H9 (cell line): ENCODE results near the gene ADAMTS5. TPM values are rescaled to one million over a fixed set of nuclear protein-coding genes. Genes with fewer than 3 reads are reported as not detected.

Source experiments
- DNase-seq: peaks from one replicate; pipeline ENCODE4 v3.0.0-alpha.2; 2017
- H2AFZ ChIP-seq: one replicate; pipeline ENCODE4 v1.6.1; 2013; ENCODE audit warnings: mild to moderate bottlenecking, low read length, control low read depth, moderate library complexity
- H2AK5ac ChIP-seq: 2 replicates; pipeline ENCODE4 v1.6.1; 2013; ENCODE audit warnings: low read length, control low read depth, mixed read lengths; ENCODE audit not compliant: insufficient read length
- H2BK120ac ChIP-seq: one replicate; pipeline ENCODE4 v1.6.1; 2013; ENCODE audit warnings: low read depth, mild to moderate bottlenecking, low read length, control low read depth, inconsistent platforms; ENCODE audit not compliant: poor library complexity, severe bottlenecking
- H2BK12ac ChIP-seq: 2 replicates; pipeline ENCODE4 v1.6.1; 2013; ENCODE audit warnings: low read length, control low read depth, mixed read lengths, low read depth; ENCODE audit not compliant: insufficient read length
- H2BK15ac ChIP-seq: 2 replicates; pipeline ENCODE4 v1.6.1; 2013; ENCODE audit warnings: low read depth, low read length, control low read depth
- H2BK20ac ChIP-seq: one replicate; pipeline ENCODE4 v1.6.1; 2013; ENCODE audit warnings: low read depth, mild to moderate bottlenecking, low read length, control low read depth, inconsistent platforms; ENCODE audit not compliant: poor library complexity, severe bottlenecking
- H2BK5ac ChIP-seq: 2 replicates; pipeline ENCODE4 v1.6.1; 2013; ENCODE audit warnings: low read length, control low read depth, mixed read lengths; ENCODE audit not compliant: insufficient read length
- H3K14ac ChIP-seq: 2 replicates; pipeline ENCODE4 v1.6.1; 2013; ENCODE audit warnings: low read length, control low read depth; ENCODE audit not compliant: insufficient read depth
- H3K18ac ChIP-seq: 2 replicates; pipeline ENCODE4 v1.6.1; 2013; ENCODE audit warnings: low read depth, mild to moderate bottlenecking, mixed read lengths, low read length, control low read depth; ENCODE audit not compliant: insufficient read length
- H3K23ac ChIP-seq: 2 replicates; pipeline ENCODE4 v1.6.1; 2013; ENCODE audit warnings: low read length, control low read depth, mixed read lengths, low read depth; ENCODE audit not compliant: insufficient read length
- H3K23me2 ChIP-seq: 2 replicates; pipeline ENCODE4 v1.6.1; 2013; ENCODE audit warnings: low read depth, mild to moderate bottlenecking, mixed read lengths, low read length, control low read depth; ENCODE audit not compliant: insufficient read length, poor library complexity, severe bottlenecking
- H3K27ac ChIP-seq: 2 replicates; pipeline ENCODE4 v1.5.1; 2013; ENCODE audit warnings: low read length, control low read depth, mixed read lengths, low read depth; ENCODE audit not compliant: insufficient read length
- H3K27me3 ChIP-seq: 2 replicates; pipeline ENCODE4 v1.6.1; 2013; ENCODE audit warnings: low read length, control low read depth, inconsistent platforms; ENCODE audit not compliant: insufficient read depth
- H3K4ac ChIP-seq: 2 replicates; pipeline ENCODE4 v1.6.1; 2013; ENCODE audit warnings: low read depth, mild to moderate bottlenecking, control low read depth, inconsistent platforms, low read length, moderate library complexity
- H3K4me1 ChIP-seq: 2 replicates; pipeline ENCODE4 v1.6.1; 2013; ENCODE audit warnings: low read length, control low read depth, inconsistent platforms; ENCODE audit not compliant: insufficient read depth
- H3K4me2 ChIP-seq: 2 replicates; pipeline ENCODE4 v1.6.1; 2013; ENCODE audit warnings: low read length, control low read depth, mixed read lengths; ENCODE audit not compliant: insufficient read length, insufficient read depth
- H3K56ac ChIP-seq: 2 replicates; pipeline ENCODE4 v1.6.1; 2013; ENCODE audit warnings: low read depth, mild to moderate bottlenecking, mixed read lengths, low read length, control low read depth; ENCODE audit not compliant: insufficient read length
- H3K79me1 ChIP-seq: 2 replicates; pipeline ENCODE4 v1.6.1; 2013; ENCODE audit warnings: low read depth, mild to moderate bottlenecking, moderate library complexity, low read length, control low read depth, inconsistent platforms; ENCODE audit not compliant: insufficient read depth, poor library complexity, severe bottlenecking
- H3K79me2 ChIP-seq: 2 replicates; pipeline ENCODE4 v1.6.1; 2013; ENCODE audit warnings: low read length, control low read depth, inconsistent platforms; ENCODE audit not compliant: insufficient read depth
- H3K9ac ChIP-seq: 2 replicates; pipeline ENCODE4 v1.6.1; 2013; ENCODE audit warnings: low read length, control low read depth, mixed read lengths; ENCODE audit not compliant: insufficient read length; ENCODE audit errors: extremely low read depth
- H3K9me3 ChIP-seq: one replicate; pipeline ENCODE4 v1.6.1; 2013; ENCODE audit warnings: low read depth, low read length, inconsistent platforms; ENCODE audit not compliant: control insufficient read depth
- H3T11ph ChIP-seq: one replicate; pipeline ENCODE4 v1.6.1; 2013; ENCODE audit warnings: mild to moderate bottlenecking, low read length, control low read depth, inconsistent platforms
- H4K20me1 ChIP-seq: one replicate; pipeline ENCODE4 v1.6.1; 2013; ENCODE audit not compliant: control insufficient read depth, insufficient read length, insufficient read depth
- H4K5ac ChIP-seq: 2 replicates; pipeline ENCODE4 v1.6.1; 2013; ENCODE audit warnings: low read depth, mild to moderate bottlenecking, mixed read lengths, low read length, control low read depth; ENCODE audit not compliant: insufficient read length
- H4K8ac ChIP-seq: replicated peaks from 2 replicates; pipeline ENCODE4 v1.6.1; 2013; ENCODE audit warnings: low read length, control low read depth, mixed read lengths, low read depth; ENCODE audit not compliant: insufficient read length
- H4K91ac ChIP-seq: 2 replicates; pipeline ENCODE4 v1.6.1; 2013; ENCODE audit warnings: low read depth, mild to moderate bottlenecking, moderate library complexity, mixed read lengths, low read length, control low read depth; ENCODE audit not compliant: insufficient read length
- H3K27ac Mint-ChIP-seq, 3 experiments: 2 replicates in 2 of 3; 3 replicates in 1 of 3; pipeline ENCODE4 v1.8.0; 2020 to 2021; ENCODE audit warnings: mixed read lengths in 3 of 3, mild to moderate bottlenecking in 1 of 3, moderate library complexity in 1 of 3
- H3K27me3 Mint-ChIP-seq: 2 replicates; pipeline ENCODE4 v1.8.0; 2021; ENCODE audit warnings: low read depth, mild to moderate bottlenecking, moderate library complexity, mixed read lengths
- H3K36me3 Mint-ChIP-seq, 3 experiments: 2 replicates in 2 of 3; 3 replicates in 1 of 3; pipeline ENCODE4 v1.8.0; 2020 to 2021; ENCODE audit warnings: low read depth in 3 of 3, mixed read lengths in 3 of 3; ENCODE audit not compliant: insufficient read depth in 1 of 3
- H3K4me1 Mint-ChIP-seq, 2 experiments: 2 replicates each; pipeline ENCODE4 v1.8.0; 2020; ENCODE audit warnings: mixed read lengths in 2 of 2
- H3K4me3 Mint-ChIP-seq, 2 experiments: 2 replicates in 1 of 2; 3 replicates in 1 of 2; pipeline ENCODE4 v1.8.0; 2020 to 2021; ENCODE audit warnings: mild to moderate bottlenecking in 2 of 2, mixed read lengths in 2 of 2, moderate library complexity in 1 of 2
- H3K9me3 Mint-ChIP-seq, 2 experiments: 2 replicates in 1 of 2; 3 replicates in 1 of 2; pipeline ENCODE4 v1.8.0; 2020; ENCODE audit warnings: mild to moderate bottlenecking in 2 of 2, mixed read lengths in 2 of 2, moderate library complexity in 1 of 2
- WGBS: extraction: QIAGEN DNeasy Blood & Tissue Kit; methylation state at CpG from one replicate; pipeline ENCODE4 v1.1.7; 2013; ENCODE audit warnings: missing lambda C conversion rate, low lambda C conversion rate, mixed read lengths; ENCODE audit not compliant: insufficient read length; ENCODE audit errors: extremely low coverage; 5-methylcytosine and 5-hydroxymethylcytosine counted together
- total RNA-seq: library from RNA; stranded (reverse); gene quantifications from 2 replicates; pipeline ENCODE4 v1.2.1, GENCODE V29; 2021
- TF ChIP-seq, protein P1 (sequence below): fragments of 200-600 bp; sonication (generic); conservative IDR thresholded peaks from 3 replicates; pipeline ENCODE4 v1.8.0; 2021; ENCODE audit warnings: antibody characterized with exemption, mild to moderate bottlenecking

The ADAMTS5 gene
- total RNA-seq, 1 experiment from 2014 or later, result 0.90 TPM

DNA sequence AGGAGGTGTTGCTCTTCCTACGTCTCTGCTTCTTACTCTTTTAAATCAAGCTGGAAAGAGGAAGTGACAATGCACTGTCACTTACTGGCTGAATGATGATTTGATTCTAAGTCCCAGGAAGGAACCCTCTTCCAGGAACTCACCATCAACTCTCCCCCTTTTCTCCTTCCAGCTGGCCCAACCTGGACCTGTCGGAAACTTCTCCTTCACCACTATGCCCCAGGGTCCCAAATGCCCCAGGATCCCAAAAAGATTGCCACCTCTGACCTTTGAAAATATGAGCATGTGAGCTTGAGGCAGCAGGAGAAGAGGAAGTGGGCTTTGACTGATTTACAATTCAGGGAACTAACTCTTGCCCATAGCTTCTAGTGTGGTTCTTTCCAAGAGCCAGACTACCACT, 5.3 kb upstream of the ADAMTS5 start:
- Histone ChIP-seq H3K4me1 (no peaks in the 10 kb centered on the region), H3K9ac (no peak overlapping the region), H2BK20ac (no peak overlapping the region), H4K91ac (no peak overlapping the region), H3K23ac (no peak overlapping the region), H3K56ac (no peak overlapping the region), H3K14ac (no peak overlapping the region), H3K9me3 (no peaks in the 10 kb centered on the region), H3K18ac (no peak overlapping the region), H3K79me2 (no peaks in the 10 kb centered on the region), H4K5ac (no peak overlapping the region), H4K20me1 (no peaks in the 10 kb centered on the region), H2BK120ac (no peak overlapping the region), H2BK5ac (no peak overlapping the region), H3K4me2 (no peak overlapping the region), H2AK5ac (no peak overlapping the region), H3K4ac (no peak overlapping the region), H3K23me2 (peaks cover 6% of the 10 kb centered on the region), H3K27ac (no peak overlapping the region), H2BK15ac (no peak overlapping the region), H2BK12ac (no peak overlapping the region), H3T11ph (no peak overlapping the region), H2AFZ (no peak overlapping the region), H4K8ac (no peak overlapping the region), H3K27me3 (no peaks in the 10 kb centered on the region; the same call in 1 of the 2 replicates), H3K79me1 (no peaks in the 10 kb centered on the region)
- H3K27ac Mint-ChIP-seq, result no peak overlapping the region
- no peaks in the 10 kb centered on the region for H3K36me3 Mint-ChIP-seq
- H3K9me3 Mint-ChIP-seq, result no peaks in the 10 kb centered on the region
- DNase-seq, result no peak
- no CpG with 5 or more reads among the region's 2 CpGs for WGBS
- TF ChIP-seq, protein P1, sequence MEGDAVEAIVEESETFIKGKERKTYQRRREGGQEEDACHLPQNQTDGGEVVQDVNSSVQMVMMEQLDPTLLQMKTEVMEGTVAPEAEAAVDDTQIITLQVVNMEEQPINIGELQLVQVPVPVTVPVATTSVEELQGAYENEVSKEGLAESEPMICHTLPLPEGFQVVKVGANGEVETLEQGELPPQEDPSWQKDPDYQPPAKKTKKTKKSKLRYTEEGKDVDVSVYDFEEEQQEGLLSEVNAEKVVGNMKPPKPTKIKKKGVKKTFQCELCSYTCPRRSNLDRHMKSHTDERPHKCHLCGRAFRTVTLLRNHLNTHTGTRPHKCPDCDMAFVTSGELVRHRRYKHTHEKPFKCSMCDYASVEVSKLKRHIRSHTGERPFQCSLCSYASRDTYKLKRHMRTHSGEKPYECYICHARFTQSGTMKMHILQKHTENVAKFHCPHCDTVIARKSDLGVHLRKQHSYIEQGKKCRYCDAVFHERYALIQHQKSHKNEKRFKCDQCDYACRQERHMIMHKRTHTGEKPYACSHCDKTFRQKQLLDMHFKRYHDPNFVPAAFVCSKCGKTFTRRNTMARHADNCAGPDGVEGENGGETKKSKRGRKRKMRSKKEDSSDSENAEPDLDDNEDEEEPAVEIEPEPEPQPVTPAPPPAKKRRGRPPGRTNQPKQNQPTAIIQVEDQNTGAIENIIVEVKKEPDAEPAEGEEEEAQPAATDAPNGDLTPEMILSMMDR, result no peak
- H3K4me1 Mint-ChIP-seq, result peaks cover 10 to 16% of the 10 kb centered on the region in 2 experiments
- H3K27me3 Mint-ChIP-seq, result peaks cover 31% of the 10 kb centered on the region
- H3K4me3 Mint-ChIP-seq, result no peak overlapping the region
